NCI-H187 (cell line): Measurements from ENCODE around the gene SSTR4.

Experiments used
- DNase-seq, 2 experiments: peaks; one replicate each; lab custom pipeline; 2025; lab: John Stamatoyannopoulos, UW

Gene SSTR4

DNA sequence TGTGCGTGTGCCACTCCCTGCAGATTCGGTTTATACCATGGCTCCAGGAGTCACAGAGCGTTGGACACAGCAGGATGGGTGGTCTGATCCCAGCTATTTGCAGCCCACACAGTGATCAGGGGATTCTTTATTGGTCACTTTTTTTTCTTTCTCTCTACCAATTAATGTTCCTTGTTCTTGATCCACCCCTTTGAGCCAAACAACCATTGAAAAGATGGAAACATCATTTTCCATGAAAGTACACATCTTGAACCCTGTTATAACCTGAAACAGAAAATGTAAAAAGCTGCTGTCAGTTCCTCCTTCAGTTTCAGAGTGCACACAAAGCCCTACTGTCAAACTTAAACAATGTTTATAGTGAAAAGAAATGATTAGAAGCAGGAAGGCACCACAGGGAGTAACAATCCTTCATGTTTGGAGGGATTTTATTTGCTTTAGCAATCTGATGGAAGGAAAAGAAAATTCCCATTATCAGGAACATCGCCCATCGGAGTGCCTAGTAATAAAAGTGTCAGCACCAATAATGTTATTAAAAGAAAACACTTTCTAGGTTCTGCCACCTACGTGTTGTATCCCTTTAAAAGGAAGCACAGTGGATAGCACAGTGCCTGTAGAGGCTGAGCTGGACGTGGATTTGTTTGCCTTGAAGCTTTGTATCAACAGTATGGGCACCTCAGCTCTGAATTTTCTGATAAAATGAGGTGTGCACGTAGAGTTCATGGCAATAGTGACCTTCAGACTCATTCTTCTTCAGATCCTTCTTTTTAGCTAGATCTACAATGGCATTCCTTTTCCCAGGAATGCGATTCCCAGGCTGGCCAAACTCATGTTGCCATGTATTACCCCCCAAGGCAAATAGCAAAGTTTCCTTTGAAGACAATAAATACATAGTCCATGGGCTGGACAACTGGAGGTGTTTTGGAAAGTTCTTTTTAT lies 30.4 kb downstream of the SSTR4 start:
- DNase-seq: no peak

DNA sequence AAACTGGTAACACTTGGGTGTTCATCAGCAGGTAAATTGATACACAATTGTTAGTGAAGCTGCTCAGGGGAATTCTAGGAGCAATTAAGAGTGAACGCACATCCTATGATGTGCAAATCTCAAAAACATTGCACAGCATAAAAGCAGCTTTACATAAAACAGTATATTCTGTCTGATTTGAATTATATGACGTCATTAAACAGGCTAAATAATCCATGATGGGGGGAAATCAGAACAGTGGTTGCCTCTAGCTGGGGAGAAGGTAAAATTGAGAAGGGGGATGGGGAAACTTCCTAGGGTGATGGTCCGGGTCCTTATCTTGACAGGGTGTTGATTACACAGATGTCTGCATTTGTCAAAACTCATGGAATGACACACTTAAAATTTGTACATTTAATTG lies 31.7 kb downstream of the SSTR4 start:
- no peak for DNase-seq

DNA sequence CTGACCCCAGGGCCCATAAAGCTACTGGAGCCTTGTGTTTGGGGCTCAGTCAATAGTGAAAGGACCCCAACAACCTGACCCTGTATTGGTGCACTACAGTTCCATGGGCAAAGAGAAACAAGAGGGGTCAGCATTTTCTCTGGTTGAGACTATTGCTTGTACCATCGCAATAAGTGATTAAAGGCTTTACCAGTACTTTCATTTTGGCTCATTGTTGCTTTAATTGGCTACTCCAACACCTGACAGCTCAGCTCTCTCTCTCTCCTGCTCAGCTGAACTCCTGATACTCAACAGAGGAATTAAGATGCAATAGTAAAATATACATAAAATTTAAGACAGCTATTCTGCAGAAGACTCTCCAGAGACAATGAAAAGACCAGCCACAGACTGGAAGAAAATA lies 33.2 kb downstream of the SSTR4 start:
- no peak for DNase-seq

DNA sequence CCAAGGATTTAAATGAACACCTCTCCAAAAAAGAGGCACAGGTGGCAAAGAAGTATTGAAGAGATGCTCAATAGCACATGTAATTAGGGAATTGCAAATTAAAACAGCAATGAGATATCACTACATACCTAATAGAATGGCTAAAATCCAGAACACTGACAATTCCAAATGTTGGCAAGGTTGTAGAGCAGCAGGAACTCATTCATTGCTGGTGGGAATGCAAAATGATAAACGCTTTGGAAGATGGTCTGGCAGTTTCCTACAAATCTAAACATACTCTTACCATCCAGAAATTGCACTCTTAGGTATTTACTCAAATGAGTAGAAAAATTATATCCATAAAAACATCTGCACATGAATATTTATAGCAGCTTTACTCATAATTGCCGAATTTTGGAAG lies 34.0 kb downstream of the SSTR4 start:
- DNase-seq: no peak

DNA sequence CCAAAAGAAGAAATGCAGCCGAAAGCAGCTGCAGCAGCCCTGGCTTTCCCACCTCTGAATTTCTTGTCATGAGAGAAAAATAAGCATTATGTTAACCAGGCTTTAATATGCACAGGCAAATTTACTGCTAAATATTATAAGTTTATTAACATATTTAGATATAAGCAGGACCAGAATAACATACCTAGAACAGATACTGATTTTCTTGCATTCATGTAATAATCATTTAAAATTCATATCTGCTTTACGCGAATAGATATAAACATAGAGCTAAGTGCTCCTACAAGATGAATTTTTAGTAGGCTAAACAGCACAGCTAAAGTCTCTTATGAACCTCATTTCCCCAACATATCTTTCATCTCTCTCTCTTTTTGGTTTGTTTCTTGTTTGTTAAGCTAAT lies 36.3 kb downstream of the SSTR4 start:
- no peak for DNase-seq

DNA sequence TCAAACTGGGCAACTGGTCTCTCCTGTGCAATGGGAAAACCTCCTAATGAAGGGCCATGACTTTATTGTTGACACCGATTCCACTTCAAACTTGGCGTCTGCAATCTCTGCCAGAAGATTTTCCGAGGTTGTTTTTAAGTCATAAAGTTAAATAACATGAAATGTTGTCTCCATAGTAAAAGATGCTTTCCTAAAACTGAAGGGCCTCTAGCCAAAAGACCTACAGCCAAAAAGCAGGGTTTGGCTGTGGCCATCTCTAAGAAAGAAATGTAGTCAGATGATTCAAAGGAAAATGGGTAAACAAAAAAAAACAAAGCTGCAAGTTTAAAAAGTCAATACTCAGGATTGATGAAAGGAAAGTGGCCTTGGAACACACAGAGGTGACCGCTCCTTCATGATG lies 36.9 kb downstream of the SSTR4 start:
- no peak for DNase-seq

DNA sequence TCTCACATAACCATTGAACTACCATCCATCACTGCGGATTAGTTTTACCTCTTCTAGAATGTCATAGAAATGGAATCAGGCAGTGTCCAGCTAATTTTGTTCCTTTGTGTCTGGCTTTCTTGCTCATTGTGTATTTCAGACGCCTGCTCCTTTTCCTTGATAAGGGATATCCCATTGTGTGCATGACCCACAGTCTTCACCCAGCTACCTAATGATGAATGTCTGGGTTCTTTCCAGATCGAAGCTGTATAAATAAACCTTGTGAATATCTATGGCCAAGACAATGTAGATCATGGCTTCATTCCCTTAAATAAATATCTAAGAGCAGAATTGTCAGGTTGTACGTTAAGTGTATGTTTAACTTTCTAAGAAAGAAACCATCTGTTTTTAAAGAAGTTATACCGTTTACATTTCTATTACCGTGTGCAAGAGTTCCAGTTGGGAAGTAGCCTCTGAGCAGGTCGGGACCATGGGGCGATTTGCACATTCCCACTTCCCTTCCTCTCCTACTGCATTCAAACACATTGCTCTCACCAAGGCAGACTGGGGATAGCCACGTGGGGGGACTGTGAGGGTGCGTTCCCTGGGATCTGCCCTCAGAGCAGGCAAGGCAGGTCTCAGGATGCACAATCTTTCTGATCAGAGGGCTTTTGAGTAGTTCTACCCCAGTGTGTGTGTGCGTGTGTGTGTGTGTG lies 37.9 kb downstream of the SSTR4 start:
- no peak for DNase-seq

DNA sequence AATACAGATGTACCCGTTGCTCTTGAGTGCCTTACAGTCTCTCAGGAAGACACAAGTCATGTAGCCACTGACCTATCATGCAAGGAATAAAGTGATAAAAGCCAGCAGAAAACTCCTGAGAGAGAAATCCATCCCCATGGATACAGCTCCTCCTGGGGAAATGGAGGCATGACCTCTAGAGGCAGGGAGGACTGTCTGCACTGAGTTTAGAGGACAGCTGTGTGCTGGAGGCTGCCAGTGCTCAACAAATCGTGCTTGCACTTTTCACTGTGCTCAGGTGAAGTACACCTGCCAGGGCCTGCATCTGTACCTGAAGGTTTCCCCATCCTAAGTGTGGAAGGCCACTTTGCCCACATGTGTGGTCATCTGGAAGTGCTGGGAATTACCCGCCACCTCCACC lies 38.9 kb downstream of the SSTR4 start:
- DNase-seq: no peak

DNA sequence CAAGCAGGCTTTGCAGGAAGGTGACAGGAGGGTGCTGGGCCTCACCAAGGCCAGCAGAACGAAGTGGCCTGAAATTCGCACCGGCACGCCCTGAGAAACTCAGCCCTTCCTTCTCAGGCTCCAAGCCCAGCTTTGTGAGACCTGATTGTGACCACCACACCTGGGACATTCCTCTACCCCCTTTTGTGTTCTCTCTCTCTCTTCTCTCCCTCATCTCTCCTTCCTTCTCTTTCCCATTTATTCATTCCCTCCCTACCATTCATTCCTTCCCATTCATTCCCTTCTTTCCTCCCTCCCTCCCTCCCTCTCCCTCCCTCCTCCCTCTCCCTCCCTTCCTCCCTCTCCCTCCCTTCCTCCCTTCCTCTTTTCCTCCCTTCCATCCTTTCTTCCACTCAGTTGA lies 42.2 kb downstream of the SSTR4 start:
- no peak for DNase-seq

DNA sequence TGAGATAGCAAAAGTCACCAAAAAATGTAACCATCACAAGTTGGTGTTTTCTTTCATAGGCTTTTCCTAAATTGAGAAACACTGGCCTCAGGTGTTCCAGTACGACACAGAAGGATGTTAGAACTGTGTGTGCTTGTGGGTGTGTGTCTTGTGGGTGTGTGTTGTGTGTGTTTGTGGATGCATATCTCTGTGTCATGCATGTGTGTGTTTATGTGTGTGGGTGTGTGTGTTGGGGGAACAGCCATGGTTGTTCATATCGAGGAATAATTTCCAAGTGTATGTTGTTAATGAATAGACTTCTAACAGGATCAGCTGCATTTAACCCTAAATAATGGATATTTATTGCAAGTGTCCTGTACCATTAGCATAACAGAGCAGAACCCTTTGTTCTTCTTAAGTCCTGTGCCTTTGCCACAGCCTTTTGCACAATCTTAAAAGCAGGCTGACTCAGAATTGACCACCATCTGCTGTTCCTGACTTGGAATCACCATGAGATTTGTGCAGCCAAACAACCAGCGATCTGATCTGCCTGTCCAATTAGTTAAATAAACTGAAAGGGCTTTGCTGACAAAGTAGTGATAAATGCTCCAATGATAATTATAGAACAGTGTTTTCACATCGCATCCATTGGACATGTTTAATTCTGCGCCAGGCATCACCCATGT lies 43.4 kb downstream of the SSTR4 start:
- DNase-seq: no peak

DNA sequence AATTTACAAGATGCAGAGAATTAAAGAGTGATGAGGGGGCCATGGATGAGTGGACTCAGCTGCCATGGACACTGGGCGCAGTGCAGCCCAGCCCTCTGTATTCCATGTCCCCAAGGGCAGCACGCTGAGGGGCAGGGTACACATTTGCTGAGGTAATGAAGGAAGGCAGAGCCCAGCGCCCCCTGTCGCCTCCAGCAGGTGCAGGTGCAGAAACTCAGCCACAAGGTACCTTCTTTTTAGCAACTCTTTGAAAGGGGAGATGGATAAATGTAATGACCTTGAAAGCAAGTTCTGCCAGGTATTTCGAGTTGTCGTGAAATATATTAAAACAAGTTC lies 43.9 kb downstream of the SSTR4 start:
- no peak for DNase-seq

DNA sequence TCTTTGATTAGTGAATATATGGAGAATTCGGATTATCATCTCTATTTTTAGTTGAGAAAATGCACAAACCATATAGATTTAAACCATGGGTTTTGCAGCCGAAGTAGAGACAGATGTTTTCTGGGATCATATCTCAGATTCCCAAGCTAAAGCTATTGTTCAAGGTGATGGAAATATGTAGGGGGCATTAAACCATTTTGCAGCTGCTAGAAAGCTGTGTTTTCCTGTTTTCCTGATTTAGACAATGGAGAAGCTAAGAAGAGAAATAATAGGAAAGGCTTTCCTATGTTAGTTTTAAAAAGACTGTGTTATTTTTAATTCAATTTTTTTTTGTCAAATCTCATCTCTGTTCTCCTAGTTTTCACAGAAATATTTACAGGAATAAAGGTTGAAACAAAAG lies 44.8 kb downstream of the SSTR4 start:
- no peak for DNase-seq

DNA sequence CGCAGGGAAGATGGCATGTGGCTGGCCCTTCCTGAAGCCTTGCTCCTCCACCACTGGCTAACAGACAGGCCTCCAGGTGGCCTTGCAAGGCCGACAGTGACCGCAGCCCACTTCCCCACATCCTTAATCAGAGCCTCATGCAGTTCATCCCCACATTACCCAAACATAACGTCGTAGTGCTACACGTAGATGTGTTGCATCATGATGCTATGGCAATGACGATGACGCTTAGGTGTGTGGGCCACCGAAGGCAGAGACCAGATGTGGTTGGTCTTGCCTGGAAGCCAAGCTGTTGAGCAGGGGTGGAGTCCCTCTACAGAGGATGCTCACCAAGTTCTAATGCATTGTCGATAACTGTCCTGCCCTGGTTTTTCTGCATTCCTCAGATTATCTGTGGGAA lies 45.4 kb downstream of the SSTR4 start:
- no peak for DNase-seq

DNA sequence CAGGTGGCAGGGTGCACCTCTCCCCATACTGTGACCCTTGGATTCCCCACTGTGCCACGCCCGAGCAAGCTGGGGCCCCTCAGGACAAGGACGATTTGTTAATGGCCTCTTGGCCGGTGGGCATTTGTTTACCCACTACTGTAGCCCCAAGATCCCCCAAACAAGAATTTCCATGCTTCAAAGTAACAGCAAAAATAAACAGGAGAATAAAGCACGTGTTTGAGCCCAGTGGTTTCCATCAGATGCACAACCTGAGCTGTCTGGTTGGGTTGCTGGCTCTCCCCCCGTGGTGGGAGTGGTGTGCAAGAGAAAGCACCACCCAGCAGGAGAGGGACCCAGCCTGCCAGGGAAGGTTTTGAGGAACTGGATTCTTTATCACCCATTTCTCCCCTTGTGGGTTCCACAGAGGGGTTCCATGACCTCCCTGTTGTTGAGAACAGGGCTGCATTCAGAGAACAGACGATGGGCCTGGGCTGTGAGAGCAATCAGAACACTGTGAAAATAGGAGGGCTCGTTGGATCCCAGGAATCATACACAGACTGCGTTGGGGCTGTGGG lies 46.2 kb downstream of the SSTR4 start:
- DNase-seq: no peak

DNA sequence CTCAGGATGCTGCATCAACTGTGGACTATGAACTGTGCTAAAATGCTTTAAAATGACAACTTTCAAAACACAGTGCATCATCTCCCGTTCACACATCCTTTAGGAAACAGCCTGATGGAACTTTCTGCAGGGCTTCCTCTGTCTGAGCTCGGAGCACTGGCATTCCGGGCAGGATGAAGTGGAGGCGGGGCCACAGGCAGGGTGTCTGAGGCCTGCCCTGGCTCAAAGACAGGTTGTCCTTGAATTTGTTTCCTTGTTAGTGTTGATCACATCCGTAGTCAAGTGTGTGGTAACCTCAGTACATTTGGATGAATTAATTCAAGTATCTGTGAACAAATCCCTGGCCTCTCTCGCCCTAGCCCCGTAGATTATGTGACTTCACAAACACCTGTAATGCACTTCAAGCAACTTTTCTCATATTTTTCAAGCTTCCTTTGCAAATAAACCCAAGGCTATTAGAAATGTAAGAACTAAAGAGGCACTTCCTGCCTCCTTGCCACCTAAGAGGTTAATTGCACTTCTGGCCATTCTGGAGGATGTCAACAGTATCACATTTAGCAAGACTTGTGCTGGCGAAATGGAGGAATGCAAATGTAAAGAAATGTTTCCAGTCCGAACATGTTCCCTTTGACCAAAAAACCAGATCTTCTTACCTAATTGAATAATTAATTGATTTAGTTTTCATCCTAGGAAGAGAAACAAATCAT lies 47.9 kb downstream of the SSTR4 start:
- no peak for DNase-seq

DNA sequence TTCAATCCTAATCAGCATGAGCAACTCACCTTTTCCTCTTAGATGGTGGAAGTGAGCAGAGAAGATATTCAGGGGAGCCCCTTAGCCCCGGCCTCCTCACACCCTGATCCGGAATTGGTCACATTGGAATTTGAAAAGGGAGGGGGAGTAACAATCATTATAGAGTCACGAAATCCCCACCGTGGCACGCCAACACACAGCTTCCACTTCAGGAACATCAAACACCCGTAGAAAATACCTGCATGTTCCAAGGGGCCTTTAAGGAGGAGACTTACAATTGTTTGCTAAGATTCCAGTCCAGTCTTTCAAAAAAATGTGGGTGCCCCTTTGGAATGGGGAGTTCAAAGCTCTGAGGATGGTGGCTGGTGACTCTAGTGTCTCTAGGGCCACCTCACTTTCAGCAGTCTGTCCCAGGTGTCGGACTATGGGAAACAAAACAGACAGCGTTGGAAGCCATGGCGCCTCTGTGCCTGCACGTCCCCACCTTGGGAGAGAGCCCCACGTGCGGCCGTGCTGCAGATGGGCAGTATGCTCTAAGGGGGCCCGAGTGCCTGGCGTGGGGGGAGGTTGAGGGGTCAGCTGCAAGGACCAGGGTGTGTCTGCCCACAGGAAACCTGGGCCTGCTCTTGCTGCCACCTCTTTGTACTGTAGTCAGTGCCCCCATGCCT lies 48.6 kb downstream of the SSTR4 start:
- no peak for DNase-seq

DNA sequence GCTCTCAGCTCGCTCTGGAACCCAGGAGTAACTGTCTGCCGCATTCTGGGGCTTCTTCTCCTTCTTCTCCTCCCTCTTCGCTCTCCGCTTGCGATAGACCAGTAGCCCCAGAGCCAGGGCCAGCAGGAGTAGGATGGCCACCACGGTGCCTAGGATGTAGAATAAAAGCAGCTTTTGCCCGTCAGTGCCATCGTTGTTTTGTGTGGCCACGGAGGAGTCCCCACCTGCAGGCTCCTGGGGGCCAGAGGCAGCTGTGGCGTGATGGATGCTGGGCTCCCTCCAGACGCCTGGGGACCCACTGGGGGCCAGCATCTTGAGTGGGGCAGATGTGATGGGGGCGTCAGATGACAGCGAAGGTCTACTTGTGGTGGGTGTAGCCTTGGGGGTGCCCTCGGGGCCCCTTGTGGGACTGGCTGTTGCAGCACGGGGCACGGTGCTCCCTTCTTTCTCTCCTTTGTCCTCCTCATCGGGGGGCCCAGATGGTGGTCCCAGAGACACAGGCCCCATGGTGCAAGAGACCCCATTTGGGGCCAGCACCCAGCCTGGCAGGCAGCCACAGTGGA lies 49.3 kb downstream of the SSTR4 start:
- DNase-seq: no peak

DNA sequence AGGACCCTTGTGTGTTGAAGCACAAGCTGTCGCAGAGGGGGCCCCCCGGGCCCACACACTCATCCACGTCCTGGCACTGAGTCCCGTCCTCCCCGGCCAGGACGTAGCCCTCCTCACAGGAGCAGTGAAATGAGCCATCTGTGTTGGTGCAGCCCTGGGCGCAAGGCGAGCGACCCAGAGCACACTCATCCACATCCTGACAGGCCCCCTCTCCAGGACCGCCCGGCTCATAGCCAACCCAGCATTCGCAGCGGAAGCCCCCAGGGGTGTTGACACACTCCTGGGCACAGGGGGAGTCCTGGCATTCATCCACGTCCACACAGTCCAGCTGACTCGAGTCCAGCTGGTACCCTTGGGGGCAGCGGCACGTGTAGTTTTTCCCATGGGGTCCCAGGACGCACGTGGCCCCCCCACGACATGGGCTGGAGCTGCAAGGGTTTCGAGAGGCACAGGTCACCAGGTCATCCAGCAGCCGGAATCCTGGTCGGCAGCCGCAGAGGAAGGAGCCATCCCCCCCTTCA lies 49.8 kb downstream of the SSTR4 start:
- no peak for DNase-seq

DNA sequence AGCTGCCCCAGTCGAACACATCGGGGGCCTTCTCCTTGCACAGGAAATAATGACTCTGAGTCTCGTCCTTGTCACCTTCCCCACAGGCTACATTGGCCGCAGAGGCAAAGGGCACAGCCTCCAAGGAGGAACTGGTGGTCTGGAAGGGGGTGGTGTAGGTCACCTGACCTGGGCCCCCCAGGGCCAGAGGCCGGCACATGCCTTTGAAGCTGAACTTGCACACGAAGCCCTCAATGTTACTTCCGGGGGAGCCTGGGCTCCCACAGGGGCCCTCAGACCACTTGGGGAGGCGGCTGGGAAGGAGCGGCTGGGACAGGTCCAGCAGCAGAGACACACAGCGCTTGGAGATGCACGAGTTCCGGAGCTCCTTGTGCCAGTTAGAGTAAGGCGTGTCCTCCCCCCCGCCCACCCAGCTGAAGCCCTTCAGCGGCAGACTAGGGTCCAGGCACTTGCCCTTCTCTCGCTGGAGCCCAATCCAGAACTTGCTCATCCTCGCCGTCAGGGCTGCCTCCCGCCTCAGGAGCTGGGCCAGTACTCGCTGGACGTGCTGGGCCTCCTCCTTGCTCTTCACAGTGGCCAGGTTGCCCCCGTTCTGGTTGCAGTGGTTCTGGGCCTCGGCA lies 50.4 kb downstream of the SSTR4 start:
- DNase-seq: no peak

DNA sequence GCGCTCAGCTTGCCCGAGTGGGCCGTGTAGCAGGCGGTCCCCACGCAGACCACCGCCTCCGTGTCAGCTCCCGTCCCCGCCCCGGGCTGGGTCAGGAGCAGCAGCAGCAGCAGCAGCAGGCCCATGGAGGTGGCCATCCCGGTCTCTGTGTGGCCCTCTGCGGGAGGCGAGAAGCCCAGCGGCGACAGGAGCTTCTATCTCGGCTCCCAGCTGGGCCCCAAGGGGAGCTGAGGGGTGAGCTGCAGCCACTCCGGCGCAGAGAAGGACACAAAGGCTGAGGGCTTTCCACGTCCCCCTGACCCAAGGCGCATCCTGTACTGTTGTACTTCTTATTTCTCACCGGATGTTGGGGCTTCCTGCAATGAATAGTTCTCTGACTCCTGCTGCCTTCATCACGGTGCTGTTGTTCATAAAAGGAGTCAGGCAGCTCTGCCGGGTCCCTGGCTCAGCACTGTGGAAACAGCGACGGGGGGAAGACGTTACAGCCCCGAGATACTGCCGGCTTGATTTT lies 51.0 kb downstream of the SSTR4 start, which contains the start of gene CD93:
TSS of gene CD93 (minus strand) at position 269 of the 511 bp plus-strand sequence. CDS start at position 137, 132 bp downstream.
- DNase-seq: no peak
